Measurements from ENCODE around the gene ANTXRL.

DNA sequence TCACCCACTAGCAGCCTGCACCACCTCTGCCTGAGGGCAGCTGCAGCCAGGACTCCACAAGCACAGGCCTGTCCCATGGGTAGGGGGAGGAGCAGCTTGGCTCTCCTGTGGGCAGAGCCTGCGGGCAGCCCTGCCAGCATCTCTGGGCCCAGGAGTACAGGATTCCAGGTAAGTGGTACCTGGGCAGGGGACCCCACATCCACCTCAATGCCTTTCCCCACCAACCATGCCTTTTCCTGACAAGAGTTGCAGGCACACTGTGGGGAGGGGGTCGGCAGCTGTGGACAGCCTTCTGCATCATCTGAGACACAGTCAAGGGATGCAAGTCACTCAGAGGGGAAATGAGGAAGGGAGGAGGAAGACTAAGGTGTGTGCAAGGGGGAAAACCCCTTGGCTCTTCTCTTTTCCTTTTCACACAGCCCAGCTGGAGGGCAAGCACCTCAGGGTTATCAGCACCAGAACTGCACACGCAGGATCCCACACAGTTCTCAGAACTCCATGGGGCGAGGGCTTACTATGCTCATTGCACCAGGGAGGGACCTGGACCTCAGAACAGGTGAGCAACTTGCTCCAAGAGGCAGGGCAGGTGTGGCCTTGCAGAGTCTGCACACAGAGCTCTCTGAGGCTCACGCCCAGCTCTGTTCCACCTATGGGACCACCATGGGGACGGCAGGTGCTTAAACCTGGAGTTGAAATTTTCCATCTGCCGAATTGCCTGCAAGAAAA is 16.5 kb upstream of the ANTXRL start:
- TF ChIP-seq, protein P1, sequence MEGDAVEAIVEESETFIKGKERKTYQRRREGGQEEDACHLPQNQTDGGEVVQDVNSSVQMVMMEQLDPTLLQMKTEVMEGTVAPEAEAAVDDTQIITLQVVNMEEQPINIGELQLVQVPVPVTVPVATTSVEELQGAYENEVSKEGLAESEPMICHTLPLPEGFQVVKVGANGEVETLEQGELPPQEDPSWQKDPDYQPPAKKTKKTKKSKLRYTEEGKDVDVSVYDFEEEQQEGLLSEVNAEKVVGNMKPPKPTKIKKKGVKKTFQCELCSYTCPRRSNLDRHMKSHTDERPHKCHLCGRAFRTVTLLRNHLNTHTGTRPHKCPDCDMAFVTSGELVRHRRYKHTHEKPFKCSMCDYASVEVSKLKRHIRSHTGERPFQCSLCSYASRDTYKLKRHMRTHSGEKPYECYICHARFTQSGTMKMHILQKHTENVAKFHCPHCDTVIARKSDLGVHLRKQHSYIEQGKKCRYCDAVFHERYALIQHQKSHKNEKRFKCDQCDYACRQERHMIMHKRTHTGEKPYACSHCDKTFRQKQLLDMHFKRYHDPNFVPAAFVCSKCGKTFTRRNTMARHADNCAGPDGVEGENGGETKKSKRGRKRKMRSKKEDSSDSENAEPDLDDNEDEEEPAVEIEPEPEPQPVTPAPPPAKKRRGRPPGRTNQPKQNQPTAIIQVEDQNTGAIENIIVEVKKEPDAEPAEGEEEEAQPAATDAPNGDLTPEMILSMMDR (conservative IDR thresholded peaks at IDR 0.05; ENCODE audit: low read depth in 2 of 2): no peak
- TF ChIP-seq EZH2phosphoT487 (IDR thresholded peaks at IDR 0.05; ENCODE audit: unreplicated experiment) (no peak), EZH2 (IDR thresholded peaks at IDR 0.05; ENCODE audit: low read depth, unreplicated experiment) (no peak), POLR2AphosphoS5 (IDR thresholded peaks at IDR 0.05; ENCODE audit: low read depth) (no peak), JUNB (IDR thresholded peaks at IDR 0.05; ENCODE audit: unreplicated experiment) (no peak), CREB1 (CRISPR knock-in tag; IDR thresholded peaks at IDR 0.05; ENCODE audit: low read depth) (no peak), STAT1 (IDR thresholded peaks at IDR 0.05; ENCODE audit: unreplicated experiment) (no peak), ZNF331 (CRISPR knock-in tag; IDR thresholded peaks at IDR 0.05; ENCODE audit: low read depth) (no peak), ZNF462 (CRISPR knock-in tag; IDR thresholded peaks at IDR 0.05) (no peak), NANOG (IDR thresholded peaks at IDR 0.05; ENCODE audit: borderline replicate concordance) (no peak)
- TF ChIP-seq, protein P2, sequence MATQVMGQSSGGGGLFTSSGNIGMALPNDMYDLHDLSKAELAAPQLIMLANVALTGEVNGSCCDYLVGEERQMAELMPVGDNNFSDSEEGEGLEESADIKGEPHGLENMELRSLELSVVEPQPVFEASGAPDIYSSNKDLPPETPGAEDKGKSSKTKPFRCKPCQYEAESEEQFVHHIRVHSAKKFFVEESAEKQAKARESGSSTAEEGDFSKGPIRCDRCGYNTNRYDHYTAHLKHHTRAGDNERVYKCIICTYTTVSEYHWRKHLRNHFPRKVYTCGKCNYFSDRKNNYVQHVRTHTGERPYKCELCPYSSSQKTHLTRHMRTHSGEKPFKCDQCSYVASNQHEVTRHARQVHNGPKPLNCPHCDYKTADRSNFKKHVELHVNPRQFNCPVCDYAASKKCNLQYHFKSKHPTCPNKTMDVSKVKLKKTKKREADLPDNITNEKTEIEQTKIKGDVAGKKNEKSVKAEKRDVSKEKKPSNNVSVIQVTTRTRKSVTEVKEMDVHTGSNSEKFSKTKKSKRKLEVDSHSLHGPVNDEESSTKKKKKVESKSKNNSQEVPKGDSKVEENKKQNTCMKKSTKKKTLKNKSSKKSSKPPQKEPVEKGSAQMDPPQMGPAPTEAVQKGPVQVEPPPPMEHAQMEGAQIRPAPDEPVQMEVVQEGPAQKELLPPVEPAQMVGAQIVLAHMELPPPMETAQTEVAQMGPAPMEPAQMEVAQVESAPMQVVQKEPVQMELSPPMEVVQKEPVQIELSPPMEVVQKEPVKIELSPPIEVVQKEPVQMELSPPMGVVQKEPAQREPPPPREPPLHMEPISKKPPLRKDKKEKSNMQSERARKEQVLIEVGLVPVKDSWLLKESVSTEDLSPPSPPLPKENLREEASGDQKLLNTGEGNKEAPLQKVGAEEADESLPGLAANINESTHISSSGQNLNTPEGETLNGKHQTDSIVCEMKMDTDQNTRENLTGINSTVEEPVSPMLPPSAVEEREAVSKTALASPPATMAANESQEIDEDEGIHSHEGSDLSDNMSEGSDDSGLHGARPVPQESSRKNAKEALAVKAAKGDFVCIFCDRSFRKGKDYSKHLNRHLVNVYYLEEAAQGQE (IDR thresholded peaks at IDR 0.05; ENCODE audit: unreplicated experiment): no peak
- TF ChIP-seq, protein P3, sequence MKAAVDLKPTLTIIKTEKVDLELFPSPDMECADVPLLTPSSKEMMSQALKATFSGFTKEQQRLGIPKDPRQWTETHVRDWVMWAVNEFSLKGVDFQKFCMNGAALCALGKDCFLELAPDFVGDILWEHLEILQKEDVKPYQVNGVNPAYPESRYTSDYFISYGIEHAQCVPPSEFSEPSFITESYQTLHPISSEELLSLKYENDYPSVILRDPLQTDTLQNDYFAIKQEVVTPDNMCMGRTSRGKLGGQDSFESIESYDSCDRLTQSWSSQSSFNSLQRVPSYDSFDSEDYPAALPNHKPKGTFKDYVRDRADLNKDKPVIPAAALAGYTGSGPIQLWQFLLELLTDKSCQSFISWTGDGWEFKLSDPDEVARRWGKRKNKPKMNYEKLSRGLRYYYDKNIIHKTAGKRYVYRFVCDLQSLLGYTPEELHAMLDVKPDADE (IDR thresholded peaks at IDR 0.05): no peak

Measured in GM23338 (cell line).